CD4-positive, alpha-beta T cell (primary cell): ENCODE data around the gene ALG12. TPM values are rescaled to one million over a fixed set of nuclear protein-coding genes. Genes with fewer than 3 reads are reported as not detected.

ENCODE experiments used
- ATAC-seq: fragments of 200-7000 bp; cut with Tn5 transposase; one replicate; pipeline ENCODE4 v1.10.0; 2022; ENCODE audit warnings: mild to moderate bottlenecking; ENCODE audit not compliant: poor library complexity
- CTCF ChIA-PET: fragments of 350-600 bp; sonication (Branson Sonifier 250); formaldehyde crosslinking; loops from one replicate; lab custom pipeline; 2021; ENCODE audit warnings: antibody characterized with exemption, inconsistent platforms; lab: Charles Lee
- POLR2A ChIA-PET: fragments of 350-600 bp; sonication (Branson Sonifier 250); formaldehyde crosslinking; loops from one replicate; lab custom pipeline; 2021; ENCODE audit warnings: antibody characterized with exemption, inconsistent platforms; lab: Charles Lee
- DNase-seq, 14 experiments: peaks; one replicate each; pipeline ENCODE4 v3.0.0-alpha.2; 2013 to 2020; ENCODE audit warnings: mixed read lengths in 2 of 14
- H3K27ac ChIP-seq, 2 donors: one replicate each; pipeline versions ENCODE4 v1.5.1 to v1.7.0; 2013; ENCODE audit warnings: low read length in 2 of 2, low read depth in 1 of 2, mild to moderate bottlenecking in 1 of 2
- H3K27me3 ChIP-seq, 2 experiments: 1 replicate in 1 of 2; 2 replicates in 1 of 2; pipeline versions ENCODE4 v1.6.1 to v1.7.0; 2013; ENCODE audit warnings: low read length in 2 of 2, control low read depth in 1 of 2, mild to moderate bottlenecking in 1 of 2, moderate library complexity in 1 of 2; ENCODE audit not compliant: insufficient read depth in 2 of 2, control insufficient read depth in 1 of 2
- H3K36me3 ChIP-seq: one replicate; pipeline ENCODE4 v1.6.1; 2013; ENCODE audit warnings: low read length, control low read depth; ENCODE audit not compliant: insufficient read depth
- H3K4me1 ChIP-seq: one replicate; pipeline ENCODE4 v1.6.1; 2013; ENCODE audit warnings: low read length, control low read depth; ENCODE audit not compliant: insufficient read depth
- H3K4me3 ChIP-seq: one replicate; pipeline ENCODE4 v1.5.1; 2013; ENCODE audit warnings: mild to moderate bottlenecking, low read length, moderate library complexity
- H3K9me3 ChIP-seq, 2 experiments: 1 replicate in 1 of 2; 2 replicates in 1 of 2; pipeline versions ENCODE4 v1.6.1 to v1.7.0; 2013; ENCODE audit warnings: low read length in 2 of 2, mild to moderate bottlenecking in 2 of 2, control low read depth in 1 of 2, moderate library complexity in 1 of 2; ENCODE audit not compliant: control insufficient read depth in 1 of 2, insufficient read depth in 1 of 2
- H3K27ac Mint-ChIP-seq: one replicate; pipeline ENCODE4 v1.8.0; 2020; ENCODE audit warnings: mixed read lengths
- H3K27me3 Mint-ChIP-seq: one replicate; pipeline ENCODE4 v1.8.0; 2021; ENCODE audit warnings: mixed read lengths
- H3K36me3 Mint-ChIP-seq: one replicate; pipeline ENCODE4 v1.8.0; 2021; ENCODE audit warnings: low read depth, mixed read lengths
- H3K4me1 Mint-ChIP-seq: one replicate; pipeline ENCODE4 v1.8.0; 2021; ENCODE audit warnings: low read depth, mixed read lengths
- H3K4me3 Mint-ChIP-seq: one replicate; pipeline ENCODE4 v1.8.0; 2020; ENCODE audit warnings: mild to moderate bottlenecking, mixed read lengths
- H3K9me3 Mint-ChIP-seq: one replicate; pipeline ENCODE4 v1.8.0; 2020; ENCODE audit warnings: mixed read lengths
- CTCF ChIP-seq: fragments of 200-600 bp; IDR thresholded peaks from one replicate; pipeline ENCODE4 v1.8.0; 2022; ENCODE audit warnings: antibody characterized with exemption, mild to moderate bottlenecking
- intact Hi-C, 2 experiments: fragments of 100-400 bp; cut with DNase I in 1 of 2; cut with micrococcal nuclease in 1 of 2; formaldehyde crosslinking; loops; one replicate each; pipeline versions ENCODE4 v1.15.1 to v1.9.0; 2023 to 2025; cut with DNase I, micrococcal nuclease
- total RNA-seq, 174 experiments: library from RNA in 2 of 174; stranded (reverse) in 2 of 174; gene quantifications; one replicate each; pipeline ENCODE4 v1.2.3 and lab custom pipeline; 2021 to 2026

ALG12 gene
- total RNA-seq, 2 experiments from 2014 or later: 13.5 to 14.6 TPM

GRCh38 chr22:49954991-49955580 lies 36.8 kb upstream of the ALG12 start:
- intact Hi-C loops: no loop called here
- Histone ChIP-seq H3K36me3 (no peaks in the 10 kb centered on the region), H3K27ac (no peak overlapping the region), H3K9me3 (no peaks in the 10 kb centered on the region), H3K27me3 (no peaks in the 10 kb centered on the region), H3K4me3 (no peak overlapping the region), H3K4me1 (peaks cover 10% of the 10 kb centered on the region)
- CTCF ChIA-PET: interaction anchor here (1.8 kb wide), 1 partner anchor 25 kb away, joined by 7 read pairs; no protein-coding TSS in a partner anchor
- no peak overlapping the region for H3K27ac Mint-ChIP-seq
- H3K27me3 Mint-ChIP-seq: no peaks in the 10 kb centered on the region
- POLR2A ChIA-PET: interaction anchor here (0.9 kb wide), 1 partner anchor 19 kb away, joined by 3 read pairs; no protein-coding TSS in a partner anchor
- ATAC-seq: no peak
- no peak for TF ChIP-seq CTCF
- H3K9me3 Mint-ChIP-seq: no peaks in the 10 kb centered on the region
- H3K4me3 Mint-ChIP-seq: no peak overlapping the region
- DNase-seq: no peak
- peaks cover 6% of the 10 kb centered on the region for H3K36me3 Mint-ChIP-seq
- H3K4me1 Mint-ChIP-seq: no peaks in the 10 kb centered on the region

- Histone ChIP-seq H3K4me3 (no peak overlapping the region), H3K4me1 (peaks cover 4% of the 10 kb centered on the region), H3K9me3 (no peaks in the 10 kb centered on the region), H3K36me3 (no peaks in the 10 kb centered on the region), H3K27me3 (no peaks in the 10 kb centered on the region), H3K27ac (no peak overlapping the region)
- Mint-ChIP-seq H3K27ac (no peak overlapping the region), H3K9me3 (no peaks in the 10 kb centered on the region), H3K27me3 (no peaks in the 10 kb centered on the region), H3K4me3 (no peak overlapping the region), H3K4me1 (no peaks in the 10 kb centered on the region), H3K36me3 (peaks cover 6% of the 10 kb centered on the region)
- ATAC-seq: no peak
- ChIA-PET CTCF (no interaction called here), POLR2A (no interaction called here)
- DNase-seq: no peak
- no peak for TF ChIP-seq CTCF
- intact Hi-C loops: no loop called here
Measured at GRCh38 chr22:49954354-49954753, 36.1 kb upstream of the ALG12 start.

GRCh38 chr22:49953680-49954344 lies 35.6 kb upstream of the ALG12 start:
- H3K27ac ChIP-seq: no peak overlapping the region
- no peaks in the 10 kb centered on the region for H3K36me3 ChIP-seq
- no peak overlapping the region for H3K27ac Mint-ChIP-seq
- H3K4me3 ChIP-seq: no peak overlapping the region
- no peaks in the 10 kb centered on the region for H3K9me3 Mint-ChIP-seq
- intact Hi-C loops: no loop called here
- TF ChIP-seq CTCF: no peak
- no peaks in the 10 kb centered on the region for H3K4me1 Mint-ChIP-seq
- no peaks in the 10 kb centered on the region for H3K27me3 ChIP-seq
- CTCF ChIA-PET: no interaction called here
- DNase-seq (no peak), ATAC-seq (no peak)
- no peaks in the 10 kb centered on the region for H3K27me3 Mint-ChIP-seq
- no peaks in the 10 kb centered on the region for H3K4me1 ChIP-seq
- no peak overlapping the region for H3K4me3 Mint-ChIP-seq
- POLR2A ChIA-PET: no interaction called here
- no peaks in the 10 kb centered on the region for H3K9me3 ChIP-seq
- H3K36me3 Mint-ChIP-seq: peaks cover under 1% of the 10 kb centered on the region
